CD14-positive monocyte (primary cell): Measurements from ENCODE around the gene SMC5. TPM values are rescaled to one million over a fixed set of nuclear protein-coding genes. Genes with fewer than 3 reads are reported as not detected.

ENCODE experiments used
- DNase-seq, 3 donors: peaks; one replicate each; pipeline ENCODE4 v3.0.0-alpha.2; 2011 to 2022
- H2AFZ ChIP-seq: 2 replicates; pipeline ENCODE4 v1.6.0; 2012; ENCODE audit warnings: mild to moderate bottlenecking, low read depth, low read length, inconsistent platforms; ENCODE audit not compliant: insufficient read depth, poor library complexity, severe bottlenecking
- H3K27ac ChIP-seq, 2 donors: 1 replicate in 1 of 2; 2 replicates in 1 of 2; pipeline ENCODE4 v1.5.1; 2012 to 2013; ENCODE audit warnings: low read length in 2 of 2, control low read depth in 1 of 2, inconsistent platforms in 1 of 2, low read depth in 1 of 2, mild to moderate bottlenecking in 1 of 2
- H3K27me3 ChIP-seq, 2 donors: one replicate each; pipeline versions ENCODE4 v1.6.0 to v1.6.1; 2011 to 2013; ENCODE audit warnings: low read length in 2 of 2; ENCODE audit not compliant: control insufficient read depth in 2 of 2, insufficient read depth in 2 of 2
- H3K36me3 ChIP-seq, 2 donors: replicated peaks in 1 of 2; 1 replicate in 1 of 2; 2 replicates in 1 of 2; pipeline versions ENCODE4 v1.5.1 to v1.6.1; 2012 to 2013; ENCODE audit warnings: low read length in 2 of 2, control low read depth in 1 of 2, inconsistent platforms in 1 of 2, mild to moderate bottlenecking in 1 of 2; ENCODE audit not compliant: insufficient read depth in 2 of 2, control insufficient read depth in 1 of 2
- H3K4me1 ChIP-seq, 2 donors: 1 replicate in 1 of 2; 2 replicates in 1 of 2; pipeline versions ENCODE4 v1.5.1 to v1.6.1; 2012 to 2013; ENCODE audit warnings: low read length in 2 of 2, control low read depth in 1 of 2, inconsistent platforms in 1 of 2, mild to moderate bottlenecking in 1 of 2, moderate library complexity in 1 of 2; ENCODE audit not compliant: insufficient read depth in 2 of 2, control insufficient read depth in 1 of 2
- H3K4me2 ChIP-seq: replicated peaks from 2 replicates; pipeline ENCODE3; 2012; ENCODE audit warnings: low read length, moderate library complexity, mild to moderate bottlenecking; ENCODE audit not compliant: poor library complexity, severe bottlenecking; ENCODE audit errors: extremely low read depth
- H3K4me3 ChIP-seq, 3 experiments: fragments of 200-600 bp in 1 of 3; sonication (generic) in 1 of 3; replicated peaks in 1 of 3; 1 replicate in 2 of 3; 2 replicates in 1 of 3; pipeline ENCODE4 v1.5.1; 2011 to 2013; ENCODE audit warnings: low read length in 3 of 3, mild to moderate bottlenecking in 3 of 3, control low read depth in 2 of 3, low read depth in 2 of 3, inconsistent platforms in 1 of 3, moderate library complexity in 1 of 3
- H3K79me2 ChIP-seq: 2 replicates; pipeline ENCODE4 v1.6.0; 2012; ENCODE audit warnings: mild to moderate bottlenecking, control low read depth, inconsistent platforms, low read length, moderate library complexity; ENCODE audit not compliant: insufficient read depth
- H3K9ac ChIP-seq: 2 replicates; pipeline ENCODE4 v1.6.0; 2017; ENCODE audit warnings: low read length, mild to moderate bottlenecking; ENCODE audit not compliant: insufficient read depth, poor library complexity, severe bottlenecking
- H3K9me3 ChIP-seq, 2 donors: replicated peaks in 1 of 2; 1 replicate in 1 of 2; 2 replicates in 1 of 2; pipeline versions ENCODE4 v1.5.1 to v1.6.1; 2012 to 2013; ENCODE audit warnings: low read length in 2 of 2, control low read depth in 1 of 2; ENCODE audit not compliant: control insufficient read depth in 1 of 2, insufficient read depth in 1 of 2
- H4K20me1 ChIP-seq: 2 replicates; pipeline ENCODE4 v1.6.0; 2012; ENCODE audit warnings: mild to moderate bottlenecking, low read length, control low read depth, moderate library complexity; ENCODE audit not compliant: insufficient read depth
- H3K27ac Mint-ChIP-seq, 7 donors: one replicate each; pipeline ENCODE4 v1.8.0; 2020; ENCODE audit warnings: mild to moderate bottlenecking in 7 of 7, mixed read lengths in 7 of 7, moderate library complexity in 6 of 7, inconsistent platforms in 2 of 7
- H3K27me3 Mint-ChIP-seq, 3 donors: one replicate each; pipeline ENCODE4 v1.8.0; 2021 to 2022; ENCODE audit warnings: low read depth in 3 of 3, mild to moderate bottlenecking in 3 of 3, mixed read lengths in 3 of 3, moderate library complexity in 3 of 3, inconsistent platforms in 1 of 3
- H3K36me3 Mint-ChIP-seq, 2 donors: one replicate each; pipeline ENCODE4 v1.8.0; 2020; ENCODE audit warnings: mixed read lengths in 2 of 2, inconsistent platforms in 1 of 2, mild to moderate bottlenecking in 1 of 2
- H3K4me1 Mint-ChIP-seq: one replicate; pipeline ENCODE4 v1.8.0; 2020; ENCODE audit warnings: mild to moderate bottlenecking, mixed read lengths
- H3K4me3 Mint-ChIP-seq, 2 donors: one replicate each; pipeline ENCODE4 v1.8.0; 2020; ENCODE audit warnings: mild to moderate bottlenecking in 2 of 2, mixed read lengths in 2 of 2, moderate library complexity in 1 of 2
- H3K9me3 Mint-ChIP-seq, 7 donors: one replicate each; pipeline ENCODE4 v1.8.0; 2020 to 2022; ENCODE audit warnings: mixed read lengths in 7 of 7, mild to moderate bottlenecking in 6 of 7, moderate library complexity in 6 of 7, inconsistent platforms in 2 of 7
- CTCF ChIP-seq: fragments of 200-600 bp; IDR thresholded peaks from one replicate; pipeline ENCODE4 v1.8.0; 2022; ENCODE audit warnings: antibody characterized with exemption, mild to moderate bottlenecking
- WGBS: methylation state at CpG from one replicate; pipeline ENCODE4 v1.1.5; 2013; ENCODE audit warnings: missing lambda C conversion rate; ENCODE audit not compliant: insufficient coverage; 5-methylcytosine and 5-hydroxymethylcytosine counted together
- intact Hi-C, 2 donors: fragments of 100-400 bp; cut with micrococcal nuclease; formaldehyde crosslinking; loops; one replicate each; pipeline versions ENCODE4 v1.15.0 to v1.15.1; 2023
- polyA plus RNA-seq, 3 donors: library from polyadenylated mRNA; depleted of rRNA in 1 of 3; unstranded in 2 of 3; stranded (reverse) in 1 of 3; fragments of 300-500 nt in 2 of 3; fragments of >200 nt in 1 of 3; fragmentation: Illumina TruSeq in 2 of 3; gene quantifications; 1 replicate in 2 of 3; 2 replicates in 1 of 3; pipeline ENCODE4 v1.2.3, GENCODE V29; 2012 to 2021

SMC5 gene
- polyA plus RNA-seq, 3 donors, result 4.9 to 13.6 (median 5.1) TPM

- no peak for TF ChIP-seq CTCF
- Histone ChIP-seq H3K4me1 (no peaks in the 10 kb centered on the region), H3K27me3 (no peaks in the 10 kb centered on the region), H4K20me1 (no peaks in the 10 kb centered on the region), H3K4me3 (no peak overlapping the region), H3K4me2 (no peak overlapping the region), H2AFZ (peak overlapping the region; percentile 30), H3K9me3 (no peaks in the 10 kb centered on the region), H3K36me3 (no peaks in the 10 kb centered on the region), H3K79me2 (no peaks in the 10 kb centered on the region), H3K27ac (no peak overlapping the region), H3K9ac (no peak overlapping the region)
- DNase-seq, result no peak
- WGBS, result 68% methylated on average over 3 of the region's 17 CpGs
- peaks cover 4% of the 10 kb centered on the region for H3K4me1 Mint-ChIP-seq
- intact Hi-C loops, result no loop called here
- no peaks in the 10 kb centered on the region for H3K9me3 Mint-ChIP-seq
- H3K4me3 Mint-ChIP-seq, result no peak overlapping the region
- H3K27ac Mint-ChIP-seq, result peak overlapping the region in 1 of 7 donors; percentile 41
- H3K36me3 Mint-ChIP-seq, result no peaks in the 10 kb centered on the region
- H3K27me3 Mint-ChIP-seq, result peaks cover 0 to 5% (median 0%) of the 10 kb centered on the region in 3 donors
Measured at GRCh38 chr9:70374962-70375618, 116.3 kb downstream of the SMC5 start.

- WGBS, result 95% methylated on average over 4 of the region's 6 CpGs
- Mint-ChIP-seq H3K36me3 (peaks cover 21 to 22% of the 10 kb centered on the region in 2 donors), H3K27ac (peak overlapping the region in 1 of 7 donors; percentile 0), H3K27me3 (no peaks in the 10 kb centered on the region), H3K4me3 (no peak overlapping the region), H3K4me1 (no peaks in the 10 kb centered on the region), H3K9me3 (no peaks in the 10 kb centered on the region)
- no peak for TF ChIP-seq CTCF
- no peaks in the 10 kb centered on the region for H4K20me1 ChIP-seq
- no peak overlapping the region for H3K4me2 ChIP-seq
- no peaks in the 10 kb centered on the region for H3K9me3 ChIP-seq
- no peak overlapping the region for H3K27ac ChIP-seq
- no peaks in the 10 kb centered on the region for H3K27me3 ChIP-seq
- no peak for DNase-seq
- intact Hi-C loops, result no loop called here
- no peaks in the 10 kb centered on the region for H3K4me1 ChIP-seq
- no peak overlapping the region for H3K9ac ChIP-seq
- H3K79me2 ChIP-seq, result no peaks in the 10 kb centered on the region
- H3K36me3 ChIP-seq, result peaks cover 0 to 18% of the 10 kb centered on the region in 2 donors
- H2AFZ ChIP-seq, result no peak overlapping the region
- no peak overlapping the region for H3K4me3 ChIP-seq
Measured at GRCh38 chr9:70382046-70382708, 123.4 kb downstream of the SMC5 start.
